HEK293T (cell line): ENCODE data around the gene EPHX1.

Experiments
- ARNT ChIP-seq: fragments of 450-650 bp; IDR thresholded peaks from 2 replicates; pipeline ENCODE4 v1.6.1; 2017; ENCODE audit warnings: mild to moderate bottlenecking
- FOXM1 ChIP-seq: fragments of 450-650 bp; IDR thresholded peaks from 2 replicates; pipeline ENCODE4 v1.6.1; 2017; ENCODE audit warnings: mild to moderate bottlenecking, borderline replicate concordance
- L3MBTL2 ChIP-seq: fragments of 450-650 bp; conservative IDR thresholded peaks from 2 replicates; pipeline ENCODE4 v1.6.1; 2016; ENCODE audit warnings: mild to moderate bottlenecking
- NFRKB ChIP-seq: fragments of 450-650 bp; IDR thresholded peaks from 2 replicates; pipeline ENCODE4 v1.6.1; 2016; ENCODE audit warnings: mild to moderate bottlenecking, moderate library complexity
- SUZ12 ChIP-seq: fragments of 450-650 bp; IDR thresholded peaks from 2 replicates; pipeline ENCODE4 v1.6.1; 2016; ENCODE audit warnings: mild to moderate bottlenecking
- ZNF384 ChIP-seq: fragments of 450-650 bp; IDR thresholded peaks from 2 replicates; pipeline ENCODE4 v1.6.1; 2016

GRCh38 chr1:225872075-225872430, 62.1 kb downstream of the EPHX1 start:
- TF ChIP-seq ZNF384: no peak
- TF ChIP-seq SUZ12: no peak
- no peak for TF ChIP-seq ARNT
- no peak for TF ChIP-seq NFRKB
- TF ChIP-seq FOXM1: no peak
- no peak for TF ChIP-seq L3MBTL2
